Measurements from ENCODE around the gene NGFR. TPM values are rescaled to one million over a fixed set of nuclear protein-coding genes. Genes with fewer than 3 reads are reported as not detected.

The NGFR gene
- total and polyA plus RNA-seq, 9 of the 15 experiments (the other 6 are each of a cell fraction or from before 2014, with no cell fraction given): 0.07 to 0.23 (median 0.13) TPM; not detected in 4

GRCh38 chr17:49515196-49515770 lies 20.2 kb downstream of the NGFR start (continued):
- TF ChIP-seq E2F6 (IDR thresholded peaks at IDR 0.05; ENCODE audit: borderline replicate concordance in 1 of 2, extremely low read depth in 1 of 2, insufficient read depth in 1 of 2, insufficient read length in 1 of 2, low read depth in 1 of 2, low read length in 1 of 2, poor library complexity in 1 of 2, severe bottlenecking in 1 of 2) (peak; percentile 46 to 58), HMGXB4 (CRISPR knock-in tag; IDR thresholded peaks at IDR 0.05) (no peak), CC2D1A (IDR thresholded peaks at IDR 0.05) (no peak), ZNF212 (CRISPR knock-in tag; IDR thresholded peaks at IDR 0.05) (no peak), ZNF24 (IDR thresholded peaks at IDR 0.05) (no peak; the same call in 1 of the 2 replicates), ZC3H11A (IDR thresholded peaks at IDR 0.05; ENCODE audit: low read depth, low read length) (no peak), JUN (IDR thresholded peaks at IDR 0.05; ENCODE audit: borderline replicate concordance, low read depth, low read length) (no peak), JUN (CRISPR knock-in tag; IDR thresholded peaks at IDR 0.05; ENCODE audit: borderline replicate concordance) (no peak), ATF4 (CRISPR knock-in tag; IDR thresholded peaks at IDR 0.05) (no peak), ZBTB9 (CRISPR knock-in tag; IDR thresholded peaks at IDR 0.05) (no peak), SMAD2 (IDR thresholded peaks at IDR 0.05; ENCODE audit: low read depth, low read length) (no peak), MED1 (CRISPR knock-in tag; IDR thresholded peaks at IDR 0.05; ENCODE audit: borderline replicate concordance) (no peak), ZNF124 (CRISPR knock-in tag; IDR thresholded peaks at IDR 0.05) (no peak), RHOXF2B (CRISPR knock-in tag; conservative IDR thresholded peaks at IDR 0.05) (no peak), HNRNPK (IDR thresholded peaks at IDR 0.05; ENCODE audit: low read depth, low read length, poor library complexity, severe bottlenecking) (no peak), IRF2 (CRISPR knock-in tag; IDR thresholded peaks at IDR 0.05) (no peak), CBFA2T2 (conservative IDR thresholded peaks at IDR 0.05) (peak; percentile 87), TEAD1 (CRISPR knock-in tag; IDR thresholded peaks at IDR 0.05) (0 out of 4 replicates have a peak, but pooled peaks of 1 of the 2 experiments have one; percentile 45), HDAC8 (tag; IDR thresholded peaks at IDR 0.05) (no peak), HOXB6 (CRISPR knock-in tag; IDR thresholded peaks at IDR 0.05; ENCODE audit: borderline replicate concordance) (no peak), HNRNPL (IDR thresholded peaks at IDR 0.05; ENCODE audit: low read depth, low read length) (no peak), CGGBP1 (CRISPR knock-in tag; IDR thresholded peaks at IDR 0.05) (no peak), DPF2 (IDR thresholded peaks at IDR 0.05) (peak; percentile 29; the same call in 1 of the 2 replicates), MAFK (IDR thresholded peaks at IDR 0.05; ENCODE audit: low read length) (no peak)
